Upper lobe of right lung (tissue), 1 donor: ENCODE measurements around the gene HSPA13. TPM values are rescaled to one million over a fixed set of nuclear protein-coding genes. Genes with fewer than 3 reads are reported as not detected.

Experiments
- ATAC-seq: fragments of 200-7000 bp; cut with Tn5 transposase; one replicate; pipeline ENCODE4 v1.9.1; 2020; ENCODE audit warnings: mild to moderate bottlenecking, moderate library complexity
- DNase-seq: peaks from one replicate; pipeline ENCODE4 v3.0.0-alpha.2; 2020
- H3K27ac ChIP-seq: fragments of 200-600 bp; one replicate; pipeline ENCODE4 v1.8.0; 2022
- H3K27me3 ChIP-seq: fragments of 200-600 bp; one replicate; pipeline ENCODE4 v1.8.0; 2022; ENCODE audit warnings: mild to moderate bottlenecking
- H3K36me3 ChIP-seq: fragments of 200-600 bp; one replicate; pipeline ENCODE4 v1.8.0; 2022
- H3K4me1 ChIP-seq: fragments of 200-600 bp; one replicate; pipeline ENCODE4 v1.8.0; 2022
- H3K4me3 ChIP-seq: fragments of 200-600 bp; one replicate; pipeline ENCODE4 v1.8.0; 2022; ENCODE audit warnings: mild to moderate bottlenecking
- H3K9me3 ChIP-seq: fragments of 200-600 bp; one replicate; pipeline ENCODE4 v1.8.0; 2022
- intact Hi-C: fragments of 100-400 bp; cut with DNase I; formaldehyde crosslinking; loops from one replicate; pipeline ENCODE4 v1.11.0; 2022
- total RNA-seq: library from RNA; stranded (reverse); fragmentation: NEBNext Ultra II Directional; extraction: Animal tissue kit (Norgen Biotek cat#: 25700); gene quantifications from one replicate; pipeline ENCODE4 v1.2.1, GENCODE V29; 2021
- TF ChIP-seq, protein P1 (sequence below): fragments of 200-600 bp; IDR thresholded peaks from one replicate; pipeline ENCODE4 v1.8.0; 2022; ENCODE audit warnings: antibody characterized with exemption
- donor health status: DM: no; HTN: yes; CAD: no; lungs with severe emphysema.

The HSPA13 gene
- total RNA-seq, 1 donor from 2014 or later, result 24.9 TPM

DNA sequence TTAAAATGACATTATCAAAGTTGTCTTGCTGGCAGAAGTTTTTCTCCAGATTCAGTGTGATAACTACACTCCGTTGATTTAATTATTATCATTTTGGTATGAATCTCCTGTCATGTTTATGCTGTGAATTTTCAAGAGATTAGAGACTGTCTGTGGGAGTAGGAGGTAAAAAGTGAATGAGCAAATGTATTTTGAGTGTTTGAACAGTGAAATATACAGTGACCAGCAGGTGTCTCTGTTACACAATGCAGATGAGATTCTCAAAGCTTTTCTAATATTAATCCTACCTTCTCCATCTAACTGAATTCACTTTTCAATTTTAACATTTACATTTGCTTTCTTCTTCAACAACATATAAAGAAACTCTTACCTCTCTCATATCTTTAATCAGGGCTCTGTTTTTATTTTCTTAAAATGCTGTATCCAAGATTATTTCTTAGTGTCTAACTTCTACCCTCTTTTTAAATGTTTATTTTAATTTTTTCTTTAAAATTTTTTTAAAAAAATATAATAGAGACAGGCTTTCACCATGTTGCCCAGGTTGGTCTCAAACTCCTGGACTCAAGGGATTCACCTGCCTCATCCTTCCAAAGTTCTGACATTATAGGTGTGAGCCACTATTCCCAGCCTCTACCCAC is 20.9 kb upstream of the HSPA13 start:
- DNase-seq (no peak), ATAC-seq (peak; percentile 70)
- H3K9me3 ChIP-seq, result no peaks in the 10 kb centered on the region
- TF ChIP-seq, protein P1, sequence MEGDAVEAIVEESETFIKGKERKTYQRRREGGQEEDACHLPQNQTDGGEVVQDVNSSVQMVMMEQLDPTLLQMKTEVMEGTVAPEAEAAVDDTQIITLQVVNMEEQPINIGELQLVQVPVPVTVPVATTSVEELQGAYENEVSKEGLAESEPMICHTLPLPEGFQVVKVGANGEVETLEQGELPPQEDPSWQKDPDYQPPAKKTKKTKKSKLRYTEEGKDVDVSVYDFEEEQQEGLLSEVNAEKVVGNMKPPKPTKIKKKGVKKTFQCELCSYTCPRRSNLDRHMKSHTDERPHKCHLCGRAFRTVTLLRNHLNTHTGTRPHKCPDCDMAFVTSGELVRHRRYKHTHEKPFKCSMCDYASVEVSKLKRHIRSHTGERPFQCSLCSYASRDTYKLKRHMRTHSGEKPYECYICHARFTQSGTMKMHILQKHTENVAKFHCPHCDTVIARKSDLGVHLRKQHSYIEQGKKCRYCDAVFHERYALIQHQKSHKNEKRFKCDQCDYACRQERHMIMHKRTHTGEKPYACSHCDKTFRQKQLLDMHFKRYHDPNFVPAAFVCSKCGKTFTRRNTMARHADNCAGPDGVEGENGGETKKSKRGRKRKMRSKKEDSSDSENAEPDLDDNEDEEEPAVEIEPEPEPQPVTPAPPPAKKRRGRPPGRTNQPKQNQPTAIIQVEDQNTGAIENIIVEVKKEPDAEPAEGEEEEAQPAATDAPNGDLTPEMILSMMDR, result peak; percentile 60
- H3K27ac ChIP-seq, result no peak overlapping the region
- H3K36me3 ChIP-seq, result no peaks in the 10 kb centered on the region
- H3K27me3 ChIP-seq, result no peaks in the 10 kb centered on the region
- H3K4me1 ChIP-seq, result no peaks in the 10 kb centered on the region
- intact Hi-C loops, result no loop called here
- no peak overlapping the region for H3K4me3 ChIP-seq

GRCh38 chr21:14401217-14401616 is 18.3 kb upstream of the HSPA13 start:
- DNase-seq, result no peak
- no peaks in the 10 kb centered on the region for H3K36me3 ChIP-seq
- no peaks in the 10 kb centered on the region for H3K27me3 ChIP-seq
- H3K4me1 ChIP-seq, result no peaks in the 10 kb centered on the region
- TF ChIP-seq, protein P1, result no peak
- intact Hi-C loops, result no loop called here
- H3K27ac ChIP-seq, result no peak overlapping the region
- no peak overlapping the region for H3K4me3 ChIP-seq
- ATAC-seq, result no peak
- no peaks in the 10 kb centered on the region for H3K9me3 ChIP-seq

- H3K4me3 ChIP-seq, result no peak overlapping the region
- TF ChIP-seq, protein P1, result no peak
- peaks cover 5% of the 10 kb centered on the region for H3K4me1 ChIP-seq
- ATAC-seq, result no peak
- no peak overlapping the region for H3K27ac ChIP-seq
- no peaks in the 10 kb centered on the region for H3K9me3 ChIP-seq
- no peak for DNase-seq
- no peaks in the 10 kb centered on the region for H3K27me3 ChIP-seq
- intact Hi-C loops, result no loop called here
- no peaks in the 10 kb centered on the region for H3K36me3 ChIP-seq
These were observed 5.3 kb upstream of the HSPA13 start for GRCh38 chr21:14388282-14388681.

DNA sequence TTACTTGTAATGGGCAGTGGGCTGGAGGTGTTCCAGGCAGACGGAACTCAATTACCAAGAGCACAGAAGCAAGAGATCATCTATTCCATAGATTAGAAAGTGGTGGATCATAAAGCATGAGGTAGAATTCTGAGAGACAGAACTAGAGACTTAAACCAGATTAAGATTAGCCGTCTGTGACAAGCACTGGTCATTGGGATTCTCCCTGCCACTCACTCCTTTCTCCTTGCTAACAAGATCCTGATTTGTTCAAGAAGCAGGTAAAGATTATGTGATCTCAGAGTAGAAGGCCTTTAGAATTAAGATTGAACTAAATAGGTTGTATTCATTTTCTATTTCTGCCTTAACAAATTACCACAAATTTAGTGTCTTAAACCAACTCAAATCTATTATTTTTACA is 1.5 kb upstream of the HSPA13 start:
- no peak for ATAC-seq
- H3K4me1 ChIP-seq, result peaks cover 21% of the 10 kb centered on the region
- no peaks in the 10 kb centered on the region for H3K9me3 ChIP-seq
- H3K27me3 ChIP-seq, result no peaks in the 10 kb centered on the region
- no peaks in the 10 kb centered on the region for H3K36me3 ChIP-seq
- TF ChIP-seq, protein P1, result no peak
- H3K4me3 ChIP-seq, result no peak overlapping the region
- DNase-seq, result no peak
- intact Hi-C loops, result no loop called here
- H3K27ac ChIP-seq, result peak overlapping the region; percentile 83

DNA sequence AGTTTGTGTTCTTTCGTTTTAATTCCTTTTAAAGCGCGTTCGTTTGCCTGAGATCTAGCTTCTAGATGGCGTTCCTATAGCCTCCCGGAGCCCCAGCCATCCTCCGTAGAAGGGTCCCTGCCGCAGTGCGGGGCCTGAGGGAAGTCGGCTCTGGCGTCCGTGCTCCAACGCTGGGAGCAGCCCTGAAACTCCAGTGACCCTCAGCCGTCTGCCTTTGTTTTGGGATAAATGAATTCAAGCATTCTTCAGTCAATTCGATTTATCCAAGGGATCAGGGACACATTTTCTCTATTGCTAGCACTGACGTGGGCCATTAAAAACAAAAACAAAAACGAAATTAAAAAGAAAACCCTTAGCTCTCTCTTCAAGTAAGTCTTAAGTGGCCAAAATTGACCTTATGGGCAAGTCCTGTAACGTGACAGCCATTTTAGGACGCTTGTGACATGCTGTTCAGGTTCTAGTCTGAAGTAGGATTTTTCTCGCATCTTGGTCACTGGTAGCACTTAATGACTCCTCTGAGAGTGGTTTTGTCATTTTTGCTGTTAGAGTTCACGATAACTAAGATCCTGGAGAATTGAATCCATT is 742 bp upstream of the HSPA13 start:
- Histone ChIP-seq H3K9me3 (no peaks in the 10 kb centered on the region), H3K4me3 (peak overlapping the region; percentile 86), H3K27ac (peak overlapping the region; percentile 83), H3K36me3 (peaks cover 3% of the 10 kb centered on the region), H3K4me1 (peaks cover 21% of the 10 kb centered on the region), H3K27me3 (no peaks in the 10 kb centered on the region)
- DNase-seq (no peak), ATAC-seq (peak; percentile 18)
- TF ChIP-seq, protein P1, result no peak
- intact Hi-C loops, result no loop called here

- H3K27ac ChIP-seq, result peak overlapping the region; percentile 74
- H3K4me1 ChIP-seq, result peaks cover 21% of the 10 kb centered on the region
- H3K27me3 ChIP-seq, result no peaks in the 10 kb centered on the region
- intact Hi-C loops, result no loop called here
- H3K4me3 ChIP-seq, result peak overlapping the region; percentile 86
- TF ChIP-seq, protein P1, result no peak
- ATAC-seq, result no peak
- H3K36me3 ChIP-seq, result peaks cover 15% of the 10 kb centered on the region
- no peaks in the 10 kb centered on the region for H3K9me3 ChIP-seq
- DNase-seq, result no peak
These were observed 486 bp downstream of the HSPA13 start for GRCh38 chr21:14382486-14382834.
